ENCODE results near the gene GUCY2D. TPM values are rescaled to one million over a fixed set of nuclear protein-coding genes. Genes with fewer than 3 reads are reported as not detected.

GUCY2D gene
- total RNA-seq, 4 donors from 2014 or later, result not detected

GRCh38 chr17:8013731-8014557, 11.5 kb downstream of the GUCY2D start:
- H3K4me1 ChIP-seq, result peaks cover 31% of the 10 kb centered on the region
- TF ChIP-seq POLR2A (IDR thresholded peaks at IDR 0.05) (no peak), EP300 (IDR thresholded peaks at IDR 0.05) (no peak), CTCF (IDR thresholded peaks at IDR 0.05) (no peak), POLR2AphosphoS5 (IDR thresholded peaks at IDR 0.05) (no peak)
- no peak overlapping the region for H3K4me3 ChIP-seq
- no peak overlapping the region for H3K27ac ChIP-seq
- no peaks in the 10 kb centered on the region for H3K36me3 ChIP-seq
- WGBS, result 91% methylated on average over 11 of the region's 12 CpGs
- H3K9me3 ChIP-seq, result no peaks in the 10 kb centered on the region
- peaks cover 14% of the 10 kb centered on the region for H3K27me3 ChIP-seq
- DNase-seq (ENCODE audit: low spot score in 2 of 2), result no peak

- Histone ChIP-seq H3K4me3 (no peak overlapping the region), H3K4me1 (peaks cover 37% of the 10 kb centered on the region), H3K27ac (no peak overlapping the region), H3K27me3 (peaks cover 14% of the 10 kb centered on the region), H3K9me3 (no peaks in the 10 kb centered on the region), H3K36me3 (no peaks in the 10 kb centered on the region)
- DNase-seq (ENCODE audit: low spot score in 2 of 2), result no peak
- TF ChIP-seq EP300 (IDR thresholded peaks at IDR 0.05), result no peak
- no peak for TF ChIP-seq CTCF (IDR thresholded peaks at IDR 0.05)
- TF ChIP-seq POLR2A (IDR thresholded peaks at IDR 0.05), result no peak
- no peak for TF ChIP-seq POLR2AphosphoS5 (IDR thresholded peaks at IDR 0.05)
- 92% methylated on average over 9 of the region's 9 CpGs for WGBS
Measured at GRCh38 chr17:8014558-8014850, 12.1 kb downstream of the GUCY2D start.

- H3K4me3 ChIP-seq, result peak overlapping the region; percentile 45
- no peaks in the 10 kb centered on the region for H3K9me3 ChIP-seq
- no peak for DNase-seq (ENCODE audit: low spot score in 2 of 2)
- H3K4me1 ChIP-seq, result peaks cover 41% of the 10 kb centered on the region
- H3K27ac ChIP-seq, result no peak overlapping the region
- 80% methylated on average over 38 of the region's 44 CpGs for WGBS
- TF ChIP-seq CTCF (IDR thresholded peaks at IDR 0.05) (no peak), EP300 (IDR thresholded peaks at IDR 0.05) (no peak), POLR2AphosphoS5 (IDR thresholded peaks at IDR 0.05) (no peak), POLR2A (IDR thresholded peaks at IDR 0.05) (no peak)
- H3K27me3 ChIP-seq, result peaks cover 14% of the 10 kb centered on the region
- no peaks in the 10 kb centered on the region for H3K36me3 ChIP-seq
Measured at GRCh38 chr17:8015236-8015956, 13.0 kb downstream of the GUCY2D start.

GRCh38 chr17:8015957-8016631, 13.7 kb downstream of the GUCY2D start:
- Histone ChIP-seq H3K9me3 (no peaks in the 10 kb centered on the region), H3K4me1 (peaks cover 41% of the 10 kb centered on the region), H3K4me3 (peak overlapping the region; percentile 45), H3K27ac (no peak overlapping the region), H3K36me3 (no peaks in the 10 kb centered on the region), H3K27me3 (peaks cover 14% of the 10 kb centered on the region)
- DNase-seq (ENCODE audit: low spot score in 2 of 2), result peak in 1 of 2 donors; percentile 75
- TF ChIP-seq CTCF (IDR thresholded peaks at IDR 0.05) (no peak), POLR2A (IDR thresholded peaks at IDR 0.05) (no peak), POLR2AphosphoS5 (IDR thresholded peaks at IDR 0.05) (no peak), EP300 (IDR thresholded peaks at IDR 0.05) (no peak)
- 5% methylated on average over 10 of the region's 46 CpGs for WGBS

Data from suprapubic skin (tissue), 4 donors.